Measurements from ENCODE around the gene ZNF326. TPM values are rescaled to one million over a fixed set of nuclear protein-coding genes. Genes with fewer than 3 reads are reported as not detected.

The ZNF326 gene
- total and polyA plus RNA-seq, 2 of the 4 experiments (the other 2 are of a cell fraction) = 4.5 to 17.0 TPM

- peaks cover 17 to 35% of the 10 kb centered on the region in 2 experiments for H3K79me1 ChIP-seq (ENCODE audit: low read depth in 1 of 2, low read length in 2 of 2)
- no peak for DNase-seq
- H3K18ac ChIP-seq (ENCODE audit: low read depth, low read length) = no peak overlapping the region
- H4K20me1 ChIP-seq (ENCODE audit: insufficient read depth, low read length) = peaks cover 21% of the 10 kb centered on the region; the same call in 1 of the 2 replicates
- no peaks in the 10 kb centered on the region; the same call in 1 of the 2 replicates for H3K4me1 ChIP-seq (ENCODE audit: control insufficient read depth, insufficient read depth, low read length)
- no peak overlapping the region for H3K4me2 ChIP-seq (ENCODE audit: low read depth, low read length)
- H3K27me3 ChIP-seq (ENCODE audit: control insufficient read depth, insufficient read depth, low read length) = no peaks in the 10 kb centered on the region
- ChIA-PET CTCF (no interaction called here), POLR2A (ENCODE audit: unreplicated experiment) (no interaction called here)
- 0 out of 2 replicates have a peak, but pooled peaks cover 2% of the 10 kb centered on the region for H3K36me3 ChIP-seq (ENCODE audit: control insufficient read depth, insufficient read depth, low read length)
- H2BK5ac ChIP-seq (ENCODE audit: low read depth, low read length, poor library complexity, severe bottlenecking) = no peak overlapping the region
- dilution Hi-C loops (cut with HindIII; ENCODE audit: low sequenced_read_pairs, unreplicated experiment) (no loop called here), intact Hi-C loops (cut with micrococcal nuclease) (no loop called here), in situ Hi-C loops (cut with MboI; ENCODE audit: low sequenced_read_pairs) (no loop called here)
- no peak overlapping the region for H2AK5ac ChIP-seq (ENCODE audit: low read depth, low read length)
- H2BK20ac ChIP-seq (ENCODE audit: low read depth, low read length) = no peak overlapping the region
- no peak overlapping the region for H3K27ac ChIP-seq (ENCODE audit: insufficient read depth, low read length)
- no peak overlapping the region for H4K5ac ChIP-seq (ENCODE audit: low read depth, low read length)
- H2AK9ac ChIP-seq (replicated peaks; ENCODE audit: low read depth, low read length, poor library complexity) = no peak overlapping the region
- TF ChIP-seq MXI1 (IDR thresholded peaks at IDR 0.05; ENCODE audit: borderline replicate concordance, low read depth, low read length) (no peak), NFE2L2 (IDR thresholded peaks at IDR 0.05; ENCODE audit: low read depth, low read length) (no peak), RFX5 (IDR thresholded peaks at IDR 0.05; ENCODE audit: low read depth, low read length) (no peak), CHD1 (IDR thresholded peaks at IDR 0.05; ENCODE audit: low read depth, low read length) (no peak), MAZ (IDR thresholded peaks at IDR 0.05; ENCODE audit: borderline replicate concordance, low read depth, low read length) (no peak), SMC3 (IDR thresholded peaks at IDR 0.05; ENCODE audit: low read depth, low read length) (no peak), POLR2A (IDR thresholded peaks at IDR 0.05; ENCODE audit: low read depth, low read length) (no peak), MAFK (IDR thresholded peaks at IDR 0.05; ENCODE audit: low read depth, low read length) (no peak), USF2 (IDR thresholded peaks at IDR 0.05; ENCODE audit: low read depth, low read length) (no peak), RAD21 (IDR thresholded peaks at IDR 0.05; ENCODE audit: low read length) (no peak), CEBPB (IDR thresholded peaks at IDR 0.05; ENCODE audit: low read depth, low read length) (no peak), FOS (IDR thresholded peaks at IDR 0.05; ENCODE audit: low read depth, low read length) (no peak), BHLHE40 (IDR thresholded peaks at IDR 0.05; ENCODE audit: low read depth, low read length) (no peak), RCOR1 (IDR thresholded peaks at IDR 0.05; ENCODE audit: insufficient replicate concordance, low read length) (no peak)
- TF ChIP-seq, protein P1, sequence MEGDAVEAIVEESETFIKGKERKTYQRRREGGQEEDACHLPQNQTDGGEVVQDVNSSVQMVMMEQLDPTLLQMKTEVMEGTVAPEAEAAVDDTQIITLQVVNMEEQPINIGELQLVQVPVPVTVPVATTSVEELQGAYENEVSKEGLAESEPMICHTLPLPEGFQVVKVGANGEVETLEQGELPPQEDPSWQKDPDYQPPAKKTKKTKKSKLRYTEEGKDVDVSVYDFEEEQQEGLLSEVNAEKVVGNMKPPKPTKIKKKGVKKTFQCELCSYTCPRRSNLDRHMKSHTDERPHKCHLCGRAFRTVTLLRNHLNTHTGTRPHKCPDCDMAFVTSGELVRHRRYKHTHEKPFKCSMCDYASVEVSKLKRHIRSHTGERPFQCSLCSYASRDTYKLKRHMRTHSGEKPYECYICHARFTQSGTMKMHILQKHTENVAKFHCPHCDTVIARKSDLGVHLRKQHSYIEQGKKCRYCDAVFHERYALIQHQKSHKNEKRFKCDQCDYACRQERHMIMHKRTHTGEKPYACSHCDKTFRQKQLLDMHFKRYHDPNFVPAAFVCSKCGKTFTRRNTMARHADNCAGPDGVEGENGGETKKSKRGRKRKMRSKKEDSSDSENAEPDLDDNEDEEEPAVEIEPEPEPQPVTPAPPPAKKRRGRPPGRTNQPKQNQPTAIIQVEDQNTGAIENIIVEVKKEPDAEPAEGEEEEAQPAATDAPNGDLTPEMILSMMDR (conservative IDR thresholded peaks at IDR 0.05; ENCODE audit: low read depth, low read length) = no peak
- TF ChIP-seq, protein P2, sequence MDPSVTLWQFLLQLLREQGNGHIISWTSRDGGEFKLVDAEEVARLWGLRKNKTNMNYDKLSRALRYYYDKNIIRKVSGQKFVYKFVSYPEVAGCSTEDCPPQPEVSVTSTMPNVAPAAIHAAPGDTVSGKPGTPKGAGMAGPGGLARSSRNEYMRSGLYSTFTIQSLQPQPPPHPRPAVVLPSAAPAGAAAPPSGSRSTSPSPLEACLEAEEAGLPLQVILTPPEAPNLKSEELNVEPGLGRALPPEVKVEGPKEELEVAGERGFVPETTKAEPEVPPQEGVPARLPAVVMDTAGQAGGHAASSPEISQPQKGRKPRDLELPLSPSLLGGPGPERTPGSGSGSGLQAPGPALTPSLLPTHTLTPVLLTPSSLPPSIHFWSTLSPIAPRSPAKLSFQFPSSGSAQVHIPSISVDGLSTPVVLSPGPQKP (IDR thresholded peaks at IDR 0.05; ENCODE audit: borderline replicate concordance, low read depth, low read length) = no peak
- H3K9me3 ChIP-seq (ENCODE audit: control insufficient read depth, insufficient read depth, low read length) = no peaks in the 10 kb centered on the region
- H4K91ac ChIP-seq (ENCODE audit: insufficient read depth, low read depth, low read length) = no peak overlapping the region
- ATAC-seq (ENCODE audit: low read depth) = no peak
- no peak overlapping the region for H2BK120ac ChIP-seq (ENCODE audit: low read depth, low read length)
- H2BK15ac ChIP-seq (ENCODE audit: low read depth, low read length) = no peak overlapping the region
- no peak overlapping the region for H3K9ac ChIP-seq (ENCODE audit: low read depth, low read length)
- no peak overlapping the region for H4K8ac ChIP-seq (ENCODE audit: low read depth in 2 of 2, low read length in 2 of 2)
- H3K9me1 ChIP-seq (ENCODE audit: insufficient read depth, low read length) = peaks cover 2% of the 10 kb centered on the region; the same call in 1 of the 2 replicates
- no peak overlapping the region for H3K23ac ChIP-seq (ENCODE audit: low read depth, low read length)
- no peak overlapping the region for H3K56ac ChIP-seq (ENCODE audit: extremely low read depth, insufficient read depth, low read length)
- WGBS, 2 experiments (ENCODE audit: extremely low coverage in 2 of 2, insufficient read length in 1 of 2) = no CpG with 5 or more reads among the region's 2 CpGs
- no peak overlapping the region for H3K4me3 ChIP-seq (ENCODE audit: insufficient read depth, low read depth, low read length)
- H3K14ac ChIP-seq (replicated peaks; ENCODE audit: low read depth, low read length) = no peak overlapping the region
- no TSS peak for BruUV-seq (replicated peaks)
- H3K4ac ChIP-seq (ENCODE audit: low read depth, low read length) = no peak overlapping the region
- H2AFZ ChIP-seq (replicated peaks; ENCODE audit: low read length, poor library complexity) = no peak overlapping the region
Measured at GRCh38 chr1:90000934-90001676, 6.2 kb downstream of the ZNF326 start.
